H1 (cell line): ENCODE results near the gene TEK. TPM values are rescaled to one million over a fixed set of nuclear protein-coding genes. Genes with fewer than 3 reads are reported as not detected.
A peak's percentile ranks its signal among the peaks of the same experiment; 100 is the strongest.

Experiments used
- CTCF ChIA-PET: fragments of 300-600 bp; sonication (Branson Sonifier 250); formaldehyde crosslinking; loops from one replicate; lab custom pipeline; 2021; ENCODE audit not compliant: partially characterized antibody; lab: Charles Lee
- POLR2A ChIA-PET: fragments of 300-600 bp; sonication (Branson Sonifier 250); formaldehyde crosslinking; loops from one replicate; lab custom pipeline; 2021; ENCODE audit warnings: inconsistent platforms; ENCODE audit not compliant: partially characterized antibody; lab: Charles Lee
- DNase-seq, 2 experiments: peaks; one replicate each; pipeline versions ENCODE4 v3.0.0 to v3.0.0-alpha.2; 2010 to 2022; ENCODE audit warnings: low spot score in 2 of 2, low read depth in 1 of 2, mixed read lengths in 1 of 2
- FAIRE-seq: peaks from 2 replicates; lab custom pipeline; 2011; peaks lifted over from hg19 to GRCh38; lab: Jason Lieb, UNC
- H2AFZ ChIP-seq: 2 replicates; pipeline ENCODE4 v1.8.1; 2012; ENCODE audit warnings: low read length, inconsistent platforms
- H2AK5ac ChIP-seq: 2 replicates; pipeline ENCODE4 v1.6.1; 2013; ENCODE audit warnings: low read depth, low read length
- H2BK120ac ChIP-seq: replicated peaks from 2 replicates; pipeline ENCODE3; 2013; ENCODE audit warnings: low read depth, low read length, inconsistent platforms
- H2BK12ac ChIP-seq: 2 replicates; pipeline ENCODE4 v1.6.1; 2013; ENCODE audit warnings: low read depth, low read length
- H2BK15ac ChIP-seq: 2 replicates; pipeline ENCODE4 v1.6.1; 2013; ENCODE audit warnings: low read length
- H2BK20ac ChIP-seq: 2 replicates; pipeline ENCODE4 v1.6.1; 2013; ENCODE audit warnings: low read length
- H2BK5ac ChIP-seq: 2 replicates; pipeline ENCODE4 v1.6.1; 2013; ENCODE audit warnings: low read depth, low read length
- H3K14ac ChIP-seq: 2 replicates; pipeline ENCODE4 v1.6.1; 2013; ENCODE audit warnings: inconsistent platforms; ENCODE audit not compliant: insufficient read length
- H3K18ac ChIP-seq: 2 replicates; pipeline ENCODE4 v1.6.1; 2013; ENCODE audit warnings: low read length; ENCODE audit errors: extremely low read depth
- H3K23ac ChIP-seq: 2 replicates; pipeline ENCODE4 v1.6.1; 2013; ENCODE audit warnings: inconsistent platforms; ENCODE audit not compliant: insufficient read length
- H3K23me2 ChIP-seq: 2 replicates; pipeline ENCODE4 v1.6.1; 2013; ENCODE audit warnings: low read depth, low read length
- H3K27ac ChIP-seq: 2 replicates; pipeline ENCODE4 v1.6.1; 2011; ENCODE audit warnings: low read depth, low read length, inconsistent platforms
- H3K27me3 ChIP-seq, 4 experiments: replicated peaks in 1 of 4; 1 replicate in 1 of 4; 2 replicates in 3 of 4; pipeline versions ENCODE4 v1.6.1 to v1.8.1; 2011 to 2013; ENCODE audit warnings: low read length in 3 of 4, mild to moderate bottlenecking in 3 of 4, inconsistent platforms in 2 of 4, mixed read lengths in 2 of 4, moderate library complexity in 1 of 4; ENCODE audit not compliant: control insufficient read depth in 3 of 4, insufficient read depth in 3 of 4; ENCODE audit errors: extremely low read depth in 1 of 4
- H3K36me3 ChIP-seq, 4 experiments: 2 replicates each; pipeline versions ENCODE4 v1.6.1 to v1.8.1; 2011 to 2013; ENCODE audit warnings: mild to moderate bottlenecking in 4 of 4, low read length in 3 of 4, moderate library complexity in 2 of 4, control low read depth in 1 of 4, inconsistent platforms in 1 of 4; ENCODE audit not compliant: insufficient read depth in 4 of 4, control insufficient read depth in 2 of 4
- H3K4ac ChIP-seq: replicated peaks from 2 replicates; pipeline ENCODE3; 2013; ENCODE audit warnings: low read length, low read depth, mixed read lengths, inconsistent platforms; ENCODE audit not compliant: insufficient read length
- H3K4me1 ChIP-seq, 4 experiments: replicated peaks in 1 of 4; 1 replicate in 1 of 4; 2 replicates in 3 of 4; pipeline versions ENCODE4 v1.6.1 to v1.8.1; 2011 to 2013; ENCODE audit warnings: low read length in 3 of 4, inconsistent platforms in 2 of 4, mixed read lengths in 1 of 4; ENCODE audit not compliant: insufficient read depth in 4 of 4, control insufficient read depth in 3 of 4
- H3K4me2 ChIP-seq, 2 experiments: 2 replicates each; pipeline versions ENCODE4 v1.6.1 to v1.8.1; 2011 to 2013; ENCODE audit warnings: low read depth in 2 of 2, low read length in 2 of 2, control low read depth in 1 of 2, inconsistent platforms in 1 of 2, mild to moderate bottlenecking in 1 of 2; ENCODE audit not compliant: insufficient read depth in 1 of 2
- H3K4me3 ChIP-seq, 4 experiments: fragments of 200-600, 300-600 bp in 1 of 4; sonication (generic), shearing (Covaris generic), sonication (Bioruptor Twin) in 1 of 4; 2 replicates each; pipeline versions ENCODE4 v1.5.1 to v1.8.1; 2011 to 2016; ENCODE audit warnings: low read length in 4 of 4, low read depth in 3 of 4, control low read depth in 2 of 4, inconsistent platforms in 2 of 4, mild to moderate bottlenecking in 2 of 4, mixed read lengths in 1 of 4, moderate library complexity in 1 of 4; ENCODE audit not compliant: insufficient read depth in 2 of 4; ENCODE audit errors: extremely low read depth in 1 of 4
- H3K56ac ChIP-seq: replicated peaks from 2 replicates; pipeline ENCODE3; 2013; ENCODE audit warnings: low read depth, mild to moderate bottlenecking, mixed read lengths, low read length, inconsistent platforms; ENCODE audit not compliant: insufficient read length
- H3K79me1 ChIP-seq: 2 replicates; pipeline ENCODE4 v1.6.1; 2013; ENCODE audit warnings: low read depth, low read length, control low read depth
- H3K79me2 ChIP-seq, 2 experiments: 2 replicates each; pipeline versions ENCODE4 v1.6.1 to v1.8.1; 2012 to 2013; ENCODE audit warnings: low read length in 2 of 2, mild to moderate bottlenecking in 2 of 2, inconsistent platforms in 1 of 2; ENCODE audit not compliant: insufficient read depth in 2 of 2, control insufficient read depth in 1 of 2
- H3K9ac ChIP-seq, 4 experiments: replicated peaks in 1 of 4; 1 replicate in 1 of 4; 2 replicates in 3 of 4; pipeline versions ENCODE4 v1.6.1 to v1.8.1; 2011 to 2013; ENCODE audit warnings: low read depth in 3 of 4, low read length in 3 of 4, control low read depth in 2 of 4, mild to moderate bottlenecking in 2 of 4, moderate library complexity in 2 of 4, inconsistent platforms in 1 of 4; ENCODE audit errors: extremely low read depth in 1 of 4
- H3K9me3 ChIP-seq, 2 experiments: 2 replicates each; pipeline versions ENCODE4 v1.6.1 to v1.8.1; 2012 to 2013; ENCODE audit warnings: mild to moderate bottlenecking in 2 of 2, moderate library complexity in 2 of 2, control low read depth in 1 of 2, inconsistent platforms in 1 of 2, low read depth in 1 of 2, low read length in 1 of 2, mixed read lengths in 1 of 2; ENCODE audit not compliant: insufficient read depth in 2 of 2
- H4K20me1 ChIP-seq, 2 experiments: replicated peaks in 1 of 2; 2 replicates each; pipeline versions ENCODE3 to v1.8.1; 2011 to 2013; ENCODE audit warnings: inconsistent platforms in 2 of 2, low read length in 2 of 2, mild to moderate bottlenecking in 1 of 2; ENCODE audit not compliant: insufficient read depth in 2 of 2, control insufficient read depth in 1 of 2
- H4K5ac ChIP-seq: 2 replicates; pipeline ENCODE4 v1.6.1; 2013; ENCODE audit warnings: low read length, low read depth, mixed read lengths, inconsistent platforms; ENCODE audit not compliant: insufficient read length
- H4K8ac ChIP-seq: 2 replicates; pipeline ENCODE4 v1.8.0; 2013; ENCODE audit warnings: mild to moderate bottlenecking, moderate library complexity, low read length, inconsistent platforms; ENCODE audit not compliant: insufficient read depth; ENCODE audit errors: extremely low read depth
- H4K91ac ChIP-seq: replicated peaks from 2 replicates; pipeline ENCODE3; 2013; ENCODE audit warnings: low read length, mixed read lengths, inconsistent platforms; ENCODE audit not compliant: insufficient read length
- CHD1 ChIP-seq: IDR thresholded peaks from 2 replicates; pipeline ENCODE4 v1.6.1; 2012; ENCODE audit warnings: low read depth, low read length, improper control_type of control experiment
- SP1 ChIP-seq: IDR thresholded peaks from 2 replicates; pipeline ENCODE4 v1.6.1; 2011; ENCODE audit warnings: low read depth, low read length
- TAF7 ChIP-seq: optimal IDR thresholded peaks from 2 replicates; pipeline ENCODE3; 2011; ENCODE audit warnings: low read depth, mild to moderate bottlenecking, inconsistent platforms, low read length, moderate library complexity, borderline replicate concordance
- TCF12 ChIP-seq: IDR thresholded peaks from 2 replicates; pipeline ENCODE4 v1.6.1; 2011; ENCODE audit warnings: low read depth, mild to moderate bottlenecking, low read length
- WGBS, 2 experiments: shearing (Covaris generic) in 1 of 2; methylation state at CpG; one replicate each; pipeline versions ENCODE4 v1.1.6 to v1.1.7; 2013 to 2015; ENCODE audit warnings: low lambda C conversion rate in 2 of 2, mixed read lengths in 2 of 2, inconsistent platforms in 1 of 2, low coverage in 1 of 2, missing lambda C conversion rate in 1 of 2; ENCODE audit not compliant: insufficient replicate concordance in 2 of 2, insufficient coverage in 1 of 2, insufficient read length in 1 of 2; ENCODE audit errors: extremely low coverage in 1 of 2, missing lambda C conversion rate in 1 of 2; 5-methylcytosine and 5-hydroxymethylcytosine counted together
- polyA plus RNA-seq, 7 experiments: library from polyadenylated mRNA; depleted of rRNA in 3 of 7; stranded (reverse) in 5 of 7; unstranded in 2 of 7; fragments of >200 nt in 5 of 7; fragments of 200-250 nt in 2 of 7; gene quantifications; 1 replicate in 5 of 7; 2 replicates in 1 of 7; 4 replicates in 1 of 7; pipeline versions ENCODE4 v1.2.1 to v1.2.3, GENCODE V29; 2011 to 2013; ENCODE audit warnings: missing spikeins in 2 of 7, mixed read lengths in 2 of 7
- total RNA-seq: library from RNA; stranded (reverse); fragmentation: NEBNext Ultra II Directional; extraction: Animal tissue kit (Norgen Biotek cat#: 25700); gene quantifications from 2 replicates; pipeline ENCODE4 v1.2.1, GENCODE V29; 2021
- TF ChIP-seq, protein P1 (sequence below): IDR thresholded peaks from 2 replicates; pipeline ENCODE4 v1.6.1; 2012; ENCODE audit warnings: inconsistent platforms

TEK gene
- total and polyA plus RNA-seq, 2 of the 8 experiments (the other 6 are each of a cell fraction or from before 2014, with no cell fraction given): 11.0 to 35.8 TPM

DNA sequence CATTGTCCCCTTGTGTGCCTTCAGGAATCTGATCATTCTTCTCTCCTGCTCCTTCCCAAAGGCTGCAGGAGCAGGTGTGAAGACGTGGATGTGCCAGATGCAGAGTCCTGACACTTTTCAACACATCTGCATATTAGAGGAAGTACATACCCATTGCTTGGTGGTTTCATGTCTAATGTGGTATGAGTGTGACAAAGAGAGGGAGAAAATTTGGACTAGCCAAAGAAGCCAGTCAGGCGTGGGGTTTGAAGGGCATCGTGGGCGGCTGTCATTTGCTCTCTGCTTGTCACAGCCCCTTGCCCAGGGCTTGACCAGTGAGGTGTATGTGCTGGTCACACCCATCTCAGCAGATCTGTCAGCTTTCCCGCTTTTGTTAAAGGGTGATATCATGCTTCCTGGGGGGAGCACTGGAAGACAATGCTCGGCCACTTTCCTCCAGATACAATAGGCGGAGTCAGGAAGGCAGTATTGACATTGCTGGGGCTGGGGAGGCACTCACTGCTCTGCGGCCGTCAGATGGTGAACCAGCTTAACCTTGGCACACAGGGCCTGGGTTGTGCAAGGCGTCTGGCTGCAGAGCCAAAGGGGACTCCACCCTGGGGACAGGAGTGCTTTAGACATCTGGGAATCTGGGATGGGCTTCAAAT lies 8.6 kb downstream of the TEK start:
- Histone ChIP-seq H3K4me2 (no peak overlapping the region), H2AK5ac (no peak overlapping the region), H3K9me3 (no peaks in the 10 kb centered on the region), H4K20me1 (peaks cover 0 to 1% of the 10 kb centered on the region in 2 experiments), H2BK20ac (no peak overlapping the region), H3K4me3 (no peak overlapping the region), H2BK15ac (no peak overlapping the region), H4K5ac (no peak overlapping the region), H3K27me3 (no peaks in the 10 kb centered on the region), H2AFZ (no peak overlapping the region), H3K36me3 (no peaks in the 10 kb centered on the region; a peak in 1 of 8 replicates), H3K27ac (no peak overlapping the region), H3K14ac (no peak overlapping the region), H3K56ac (no peak overlapping the region), H3K18ac (no peak overlapping the region), H4K91ac (no peak overlapping the region), H3K79me1 (no peaks in the 10 kb centered on the region), H3K23ac (no peak overlapping the region), H2BK120ac (no peak overlapping the region), H4K8ac (no peak overlapping the region), H3K4me1 (peaks cover 0 to 6% (median 3%) of the 10 kb centered on the region in 4 experiments; a peak in 4 of 7 replicates), H2BK12ac (no peak overlapping the region), H2BK5ac (no peak overlapping the region), H3K23me2 (no peaks in the 10 kb centered on the region; the same call in 1 of the 2 replicates), H3K79me2 (peaks cover 0 to 13% of the 10 kb centered on the region in 2 experiments; a peak in 1 of 4 replicates), H3K4ac (no peak overlapping the region), H3K9ac (no peak overlapping the region)
- CTCF ChIA-PET: no interaction called here
- DNase-seq: no peak
- WGBS, 2 experiments: 82% methylated on average over 10 of the region's 10 CpGs; no CpG with 5 or more reads in 1 of the 2 experiments
- TF ChIP-seq TAF7 (no peak), CHD1 (no peak), TCF12 (no peak), SP1 (no peak)
- TF ChIP-seq, protein P1, sequence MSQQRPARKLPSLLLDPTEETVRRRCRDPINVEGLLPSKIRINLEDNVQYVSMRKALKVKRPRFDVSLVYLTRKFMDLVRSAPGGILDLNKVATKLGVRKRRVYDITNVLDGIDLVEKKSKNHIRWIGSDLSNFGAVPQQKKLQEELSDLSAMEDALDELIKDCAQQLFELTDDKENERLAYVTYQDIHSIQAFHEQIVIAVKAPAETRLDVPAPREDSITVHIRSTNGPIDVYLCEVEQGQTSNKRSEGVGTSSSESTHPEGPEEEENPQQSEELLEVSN: 0 out of 2 replicates have a peak, but pooled peaks have one; percentile 18
- POLR2A ChIA-PET: no interaction called here
- no peak for FAIRE-seq
